Nephron (organoid): ENCODE results near the gene BTBD2.

Source experiments
- H3K27ac Mint-ChIP-seq, 3 experiments: 2 replicates each; pipeline ENCODE4 v1.8.0; 2020; ENCODE audit warnings: mixed read lengths in 3 of 3, mild to moderate bottlenecking in 2 of 3, moderate library complexity in 1 of 3
- H3K27me3 Mint-ChIP-seq: 2 replicates; pipeline ENCODE4 v1.8.0; 2021; ENCODE audit warnings: low read depth, mild to moderate bottlenecking, moderate library complexity, mixed read lengths
- H3K36me3 Mint-ChIP-seq: 2 replicates; pipeline ENCODE4 v1.8.0; 2020; ENCODE audit warnings: low read depth, mixed read lengths
- H3K4me1 Mint-ChIP-seq: 2 replicates; pipeline ENCODE4 v1.8.0; 2020; ENCODE audit warnings: mixed read lengths
- H3K4me3 Mint-ChIP-seq, 3 experiments: 2 replicates each; pipeline ENCODE4 v1.8.0; 2020; ENCODE audit warnings: mild to moderate bottlenecking in 3 of 3, mixed read lengths in 3 of 3, moderate library complexity in 2 of 3
- H3K9me3 Mint-ChIP-seq: 2 replicates; pipeline ENCODE4 v1.8.0; 2020; ENCODE audit warnings: mixed read lengths
- CTCF ChIP-seq, 3 experiments: fragments of 200-600 bp; sonication (generic); IDR thresholded peaks; one replicate each; pipeline ENCODE4 v1.5.0; 2021; ENCODE audit warnings: antibody characterized with exemption in 3 of 3; ENCODE audit not compliant: unreplicated experiment in 3 of 3

BTBD2 gene

GRCh38 chr19:1985588-1986356 is 29.7 kb downstream of the BTBD2 start:
- H3K27me3 Mint-ChIP-seq = no peaks in the 10 kb centered on the region
- peaks cover 33% of the 10 kb centered on the region for H3K36me3 Mint-ChIP-seq
- TF ChIP-seq CTCF (IDR thresholded peaks at IDR 0.05; ENCODE audit: unreplicated experiment in 3 of 3) = no peak
- H3K27ac Mint-ChIP-seq = no peak overlapping the region
- no peaks in the 10 kb centered on the region for H3K9me3 Mint-ChIP-seq
- H3K4me3 Mint-ChIP-seq = no peak overlapping the region
- no peaks in the 10 kb centered on the region for H3K4me1 Mint-ChIP-seq

- Mint-ChIP-seq H3K36me3 (peaks cover 28% of the 10 kb centered on the region), H3K4me3 (no peak overlapping the region), H3K27ac (no peak overlapping the region), H3K27me3 (no peaks in the 10 kb centered on the region), H3K4me1 (no peaks in the 10 kb centered on the region), H3K9me3 (no peaks in the 10 kb centered on the region)
- TF ChIP-seq CTCF (IDR thresholded peaks at IDR 0.05; ENCODE audit: unreplicated experiment in 3 of 3) = no peak
These were observed 31.2 kb downstream of the BTBD2 start for GRCh38 chr19:1984357-1984756.

GRCh38 chr19:1981253-1981652 is 34.3 kb downstream of the BTBD2 start:
- H3K27ac Mint-ChIP-seq = no peak overlapping the region
- H3K27me3 Mint-ChIP-seq = no peaks in the 10 kb centered on the region
- H3K36me3 Mint-ChIP-seq = peaks cover 24% of the 10 kb centered on the region
- H3K4me1 Mint-ChIP-seq = no peaks in the 10 kb centered on the region
- no peaks in the 10 kb centered on the region for H3K9me3 Mint-ChIP-seq
- TF ChIP-seq CTCF (IDR thresholded peaks at IDR 0.05; ENCODE audit: unreplicated experiment in 3 of 3) = no peak
- H3K4me3 Mint-ChIP-seq = no peak overlapping the region

GRCh38 chr19:1980809-1981181 is 34.7 kb downstream of the BTBD2 start:
- H3K4me1 Mint-ChIP-seq = no peaks in the 10 kb centered on the region
- H3K9me3 Mint-ChIP-seq = no peaks in the 10 kb centered on the region
- no peak for TF ChIP-seq CTCF (IDR thresholded peaks at IDR 0.05; ENCODE audit: unreplicated experiment in 3 of 3)
- no peak overlapping the region for H3K27ac Mint-ChIP-seq
- H3K4me3 Mint-ChIP-seq = no peak overlapping the region
- no peaks in the 10 kb centered on the region for H3K27me3 Mint-ChIP-seq
- peaks cover 28% of the 10 kb centered on the region for H3K36me3 Mint-ChIP-seq

GRCh38 chr19:1980091-1980808 is 35.3 kb downstream of the BTBD2 start:
- H3K27me3 Mint-ChIP-seq = no peaks in the 10 kb centered on the region

More at GRCh38 chr19:1980091-1980808, 35.3 kb downstream of the BTBD2 start:
- no peak overlapping the region for H3K27ac Mint-ChIP-seq
- H3K9me3 Mint-ChIP-seq = no peaks in the 10 kb centered on the region
- TF ChIP-seq CTCF (IDR thresholded peaks at IDR 0.05; ENCODE audit: unreplicated experiment in 3 of 3) = no peak
- H3K4me3 Mint-ChIP-seq = no peak overlapping the region
- no peaks in the 10 kb centered on the region for H3K4me1 Mint-ChIP-seq
- peaks cover 28% of the 10 kb centered on the region for H3K36me3 Mint-ChIP-seq
